ACC112 (cell line): ENCODE measurements around the gene AKAP11.
"Not testable (repeated sequence)": the region's sequence is repeated elsewhere in the genome, so short reads cannot be mapped to it uniquely, and the experiment has no call there.

Experiments used
- H2AFZ ChIP-seq: fragments of 200-600 bp; sonication (generic); one replicate; pipeline ENCODE4 v1.6.0; 2017; ENCODE audit warnings: antibody characterized with exemption, low read length; ENCODE audit not compliant: unreplicated experiment
- H3K27ac ChIP-seq: fragments of 200-600 bp; sonication (generic); 2 replicates; pipeline ENCODE4 v1.5.1; 2014; ENCODE audit warnings: low read depth, mild to moderate bottlenecking, antibody characterized with exemption, low read length, moderate library complexity
- H3K27me3 ChIP-seq: fragments of 200-600 bp; sonication (generic); 2 replicates; pipeline ENCODE4 v1.6.1; 2014; ENCODE audit warnings: mild to moderate bottlenecking, antibody characterized with exemption, low read length, moderate library complexity, mixed read lengths; ENCODE audit not compliant: insufficient read depth
- H3K36me3 ChIP-seq: fragments of 200-600 bp; sonication (generic); 2 replicates; pipeline ENCODE4 v1.6.1; 2016; ENCODE audit warnings: mild to moderate bottlenecking, antibody characterized with exemption, low read length, moderate library complexity, mixed read lengths; ENCODE audit not compliant: insufficient read depth
- H3K4me1 ChIP-seq: fragments of 200-600 bp; sonication (generic); one replicate; pipeline ENCODE4 v1.6.1; 2016; ENCODE audit warnings: low read length, mixed read lengths; ENCODE audit not compliant: insufficient read depth, unreplicated experiment, control insufficient read depth
- H3K4me3 ChIP-seq: fragments of 200-600 bp; sonication (generic); 2 replicates; pipeline ENCODE4 v1.5.1; 2014; ENCODE audit warnings: mild to moderate bottlenecking, low read depth, low read length
- H3K79me2 ChIP-seq: fragments of 200-600 bp; sonication (generic); one replicate; pipeline ENCODE4 v1.6.0; 2016; ENCODE audit warnings: low read length; ENCODE audit not compliant: control insufficient read depth, unreplicated experiment, insufficient read depth

AKAP11 gene

GRCh38 chr13:42272115-42272803 is at the start of gene AKAP11:
Gene AKAP11, plus strand, starts transcription at chr13:42272152. Its CDS starts 14,197 bp downstream, at chr13:42286349.
- H3K4me1 ChIP-seq: peaks cover 21% of the 10 kb centered on the region
- no peaks in the 10 kb centered on the region for H3K36me3 ChIP-seq
- no peaks in the 10 kb centered on the region for H3K27me3 ChIP-seq
- peak within 1 kb of the TSS; percentile 94 for H3K4me3 ChIP-seq
- H3K27ac ChIP-seq: peak within 1 kb of the TSS; percentile 88
- peaks cover 46% of the 10 kb centered on the region for H3K79me2 ChIP-seq
- peak within 1 kb of the TSS; percentile 94 for H2AFZ ChIP-seq

- Histone ChIP-seq H2AFZ (no peak overlapping the region), H3K27me3 (no peaks in the 10 kb centered on the region), H3K4me3 (no peak overlapping the region), H3K36me3 (peaks cover 11% of the 10 kb centered on the region; the same call in 1 of the 2 replicates), H3K4me1 (no peaks in the 10 kb centered on the region), H3K79me2 (no peaks in the 10 kb centered on the region), H3K27ac (no peak overlapping the region)
Observed at GRCh38 chr13:42223681-42224080, 48.3 kb upstream of the AKAP11 start.

GRCh38 chr13:42225051-42225450 is 46.9 kb upstream of the AKAP11 start:
- Histone ChIP-seq H3K27me3 (no peaks in the 10 kb centered on the region), H2AFZ (no peak overlapping the region), H3K27ac (no peak overlapping the region), H3K36me3 (peaks cover 6% of the 10 kb centered on the region; the same call in 1 of the 2 replicates), H3K4me3 (no peak overlapping the region), H3K4me1 (no peaks in the 10 kb centered on the region), H3K79me2 (no peaks in the 10 kb centered on the region)

- not testable (repeated sequence) for H3K27me3 ChIP-seq, H3K4me1 ChIP-seq, H2AFZ ChIP-seq, H3K4me3 ChIP-seq, H3K27ac ChIP-seq, H3K79me2 ChIP-seq, H3K36me3 ChIP-seq
Observed at GRCh38 chr13:42226759-42227158, 45.2 kb upstream of the AKAP11 start.

GRCh38 chr13:42228527-42228926 is 43.4 kb upstream of the AKAP11 start:
- H3K27ac ChIP-seq: no peak overlapping the region
- no peaks in the 10 kb centered on the region for H3K4me1 ChIP-seq
- no peaks in the 10 kb centered on the region for H3K79me2 ChIP-seq
- H3K27me3 ChIP-seq: no peaks in the 10 kb centered on the region
- no peak overlapping the region for H3K4me3 ChIP-seq
- H3K36me3 ChIP-seq: 0 out of 2 replicates have a peak, but pooled peaks cover 3% of the 10 kb centered on the region
- no peak overlapping the region for H2AFZ ChIP-seq

- H3K4me1 ChIP-seq: no peaks in the 10 kb centered on the region
- H3K27me3 ChIP-seq: no peaks in the 10 kb centered on the region
- H3K27ac ChIP-seq: no peak overlapping the region
- no peak overlapping the region for H2AFZ ChIP-seq
- H3K79me2 ChIP-seq: no peaks in the 10 kb centered on the region
- H3K36me3 ChIP-seq: 0 out of 2 replicates have a peak, but pooled peaks cover 3% of the 10 kb centered on the region
- H3K4me3 ChIP-seq: no peak overlapping the region
Observed at GRCh38 chr13:42229287-42229686, 42.7 kb upstream of the AKAP11 start.

GRCh38 chr13:42232671-42233070 is 39.3 kb upstream of the AKAP11 start:
- H3K4me3 ChIP-seq: no peak overlapping the region
- no peaks in the 10 kb centered on the region for H3K36me3 ChIP-seq
- no peaks in the 10 kb centered on the region for H3K79me2 ChIP-seq
- H2AFZ ChIP-seq: no peak overlapping the region
- no peaks in the 10 kb centered on the region for H3K4me1 ChIP-seq
- no peaks in the 10 kb centered on the region for H3K27me3 ChIP-seq
- no peak overlapping the region for H3K27ac ChIP-seq

GRCh38 chr13:42233726-42234125 is 38.2 kb upstream of the AKAP11 start:
- no peak overlapping the region for H2AFZ ChIP-seq
- no peaks in the 10 kb centered on the region for H3K36me3 ChIP-seq
- H3K27me3 ChIP-seq: no peaks in the 10 kb centered on the region
- H3K4me1 ChIP-seq: no peaks in the 10 kb centered on the region
- no peaks in the 10 kb centered on the region for H3K79me2 ChIP-seq
- H3K27ac ChIP-seq: no peak overlapping the region
- H3K4me3 ChIP-seq: no peak overlapping the region

GRCh38 chr13:42239161-42239560 is 32.8 kb upstream of the AKAP11 start:
- Histone ChIP-seq H3K4me1 (peaks cover 9% of the 10 kb centered on the region), H3K79me2 (no peaks in the 10 kb centered on the region), H3K4me3 (no peak overlapping the region), H3K36me3 (no peaks in the 10 kb centered on the region), H2AFZ (no peak overlapping the region), H3K27me3 (no peaks in the 10 kb centered on the region), H3K27ac (no peak overlapping the region)

- no peaks in the 10 kb centered on the region for H3K36me3 ChIP-seq
- H3K79me2 ChIP-seq: no peaks in the 10 kb centered on the region
Observed at GRCh38 chr13:42239644-42240043, 32.3 kb upstream of the AKAP11 start.

GRCh38 chr13:42246541-42246940 is 25.4 kb upstream of the AKAP11 start:
- no peaks in the 10 kb centered on the region for H3K27me3 ChIP-seq
- no peak overlapping the region for H3K4me3 ChIP-seq
- H3K36me3 ChIP-seq: no peaks in the 10 kb centered on the region
- no peak overlapping the region for H3K27ac ChIP-seq
- H3K4me1 ChIP-seq: no peaks in the 10 kb centered on the region
- no peak overlapping the region for H2AFZ ChIP-seq
- no peaks in the 10 kb centered on the region for H3K79me2 ChIP-seq

More at GRCh38 chr13:42239644-42240043, 32.3 kb upstream of the AKAP11 start:
- Histone ChIP-seq H2AFZ (no peak overlapping the region), H3K27me3 (no peaks in the 10 kb centered on the region), H3K27ac (no peak overlapping the region), H3K4me3 (no peak overlapping the region), H3K4me1 (peaks cover 9% of the 10 kb centered on the region)
